HepG2 (cell line): ENCODE results near the gene PTPRM.

Experiments used
- ARNT2 ChIP-seq: sonication (generic); formaldehyde crosslinking; IDR thresholded peaks from 2 replicates; pipeline ENCODE4 v1.8.0; 2022; ENCODE audit warnings: mild to moderate bottlenecking, low read depth, missing genetic modification reagents, moderate library complexity
- CTCF ChIP-seq: sonication (generic); formaldehyde crosslinking; IDR thresholded peaks from 2 replicates; pipeline ENCODE4 v1.5.0; 2020; ENCODE audit warnings: mild to moderate bottlenecking, missing genetic modification reagents, moderate library complexity
- EZH2 ChIP-seq: conservative IDR thresholded peaks from 2 replicates; pipeline ENCODE4 v1.6.1; 2012; ENCODE audit warnings: mild to moderate bottlenecking, low read depth, low read length, moderate library complexity
- HMGXB4 ChIP-seq, 2 experiments: sonication (generic) in 1 of 2; formaldehyde crosslinking in 1 of 2; IDR thresholded peaks; 2 replicates each; pipeline versions ENCODE4 v1.4.0 to v1.6.1; 2018 to 2020; ENCODE audit warnings: missing genetic modification reagents in 2 of 2, borderline replicate concordance in 1 of 2, low read depth in 1 of 2, mild to moderate bottlenecking in 1 of 2, missing biosample characterization in 1 of 2
- HNF4A ChIP-seq: sonication (generic); formaldehyde crosslinking; IDR thresholded peaks from 2 replicates; pipeline ENCODE4 v1.4.0; 2020; ENCODE audit warnings: missing genetic modification reagents
- MYC ChIP-seq: sonication (generic); formaldehyde crosslinking; IDR thresholded peaks from 2 replicates; pipeline ENCODE4 v1.9.0; 2021; ENCODE audit warnings: missing genetic modification reagents, borderline replicate concordance
- POLR2AphosphoS5 ChIP-seq: IDR thresholded peaks from 2 replicates; pipeline ENCODE4 v1.6.1; 2012; ENCODE audit warnings: low read depth, low read length
- TCF7L2 ChIP-seq: IDR thresholded peaks from 2 replicates; pipeline ENCODE4 v1.6.1; 2011; ENCODE audit warnings: mild to moderate bottlenecking, low read depth, low read length, moderate library complexity
- ZNF275 ChIP-seq: sonication (generic); formaldehyde crosslinking; IDR thresholded peaks from 2 replicates; pipeline ENCODE4 v1.8.0; 2022; ENCODE audit warnings: missing genetic modification reagents, mild to moderate bottlenecking, inconsistent platforms, borderline replicate concordance
- ZNF660 ChIP-seq: sonication (generic); formaldehyde crosslinking; IDR thresholded peaks from 2 replicates; pipeline ENCODE4 v1.5.1; 2020; ENCODE audit warnings: mild to moderate bottlenecking, low read depth, missing genetic modification reagents, borderline replicate concordance
- TF ChIP-seq, protein P1 (sequence below): IDR thresholded peaks from 2 replicates; pipeline ENCODE4 v1.6.1; 2012; ENCODE audit warnings: inconsistent platforms
- TF ChIP-seq, protein P2 (sequence below), 2 experiments: IDR thresholded peaks; 2 replicates each; pipeline ENCODE4 v1.6.1; 2011 to 2012; ENCODE audit warnings: low read length in 2 of 2, borderline replicate concordance in 1 of 2, low read depth in 1 of 2, mild to moderate bottlenecking in 1 of 2, moderate library complexity in 1 of 2

DNA sequence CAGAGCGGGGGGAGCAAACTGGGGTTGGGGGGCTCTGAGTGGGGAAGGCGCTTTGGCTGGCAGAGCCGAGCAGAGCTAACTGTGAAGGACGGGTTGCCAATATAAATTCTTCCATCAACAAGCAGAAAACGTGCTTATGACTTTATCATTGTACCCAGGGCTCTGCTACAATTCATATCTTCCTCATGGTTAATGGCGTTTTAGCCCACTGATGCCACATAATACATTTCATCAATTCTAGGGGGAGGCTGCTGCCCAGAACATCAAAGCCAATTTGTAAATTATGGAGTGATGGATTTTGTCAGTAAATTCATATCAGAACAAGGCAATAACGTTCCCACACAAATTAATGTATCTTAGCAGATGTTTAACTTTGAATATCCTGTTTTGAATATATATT lies 866.7 kb downstream of the PTPRM start:
- no peak for TF ChIP-seq POLR2AphosphoS5
- TF ChIP-seq ARNT2 (CRISPR knock-in tag), result no peak
- TF ChIP-seq CTCF, result no peak
- no peak for TF ChIP-seq HMGXB4 (CRISPR knock-in tag; IDR thresholded peaks at IDR 0.05; ENCODE audit: borderline replicate concordance in 1 of 2, low read depth in 1 of 2)
- TF ChIP-seq MYC (CRISPR knock-in tag), result no peak
- TF ChIP-seq ZNF660, result no peak
- TF ChIP-seq EZH2, result no peak
- TF ChIP-seq ZNF275, result no peak
- TF ChIP-seq, protein P1, sequence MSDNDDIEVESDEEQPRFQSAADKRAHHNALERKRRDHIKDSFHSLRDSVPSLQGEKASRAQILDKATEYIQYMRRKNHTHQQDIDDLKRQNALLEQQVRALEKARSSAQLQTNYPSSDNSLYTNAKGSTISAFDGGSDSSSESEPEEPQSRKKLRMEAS, result no peak
- TF ChIP-seq, protein P2, sequence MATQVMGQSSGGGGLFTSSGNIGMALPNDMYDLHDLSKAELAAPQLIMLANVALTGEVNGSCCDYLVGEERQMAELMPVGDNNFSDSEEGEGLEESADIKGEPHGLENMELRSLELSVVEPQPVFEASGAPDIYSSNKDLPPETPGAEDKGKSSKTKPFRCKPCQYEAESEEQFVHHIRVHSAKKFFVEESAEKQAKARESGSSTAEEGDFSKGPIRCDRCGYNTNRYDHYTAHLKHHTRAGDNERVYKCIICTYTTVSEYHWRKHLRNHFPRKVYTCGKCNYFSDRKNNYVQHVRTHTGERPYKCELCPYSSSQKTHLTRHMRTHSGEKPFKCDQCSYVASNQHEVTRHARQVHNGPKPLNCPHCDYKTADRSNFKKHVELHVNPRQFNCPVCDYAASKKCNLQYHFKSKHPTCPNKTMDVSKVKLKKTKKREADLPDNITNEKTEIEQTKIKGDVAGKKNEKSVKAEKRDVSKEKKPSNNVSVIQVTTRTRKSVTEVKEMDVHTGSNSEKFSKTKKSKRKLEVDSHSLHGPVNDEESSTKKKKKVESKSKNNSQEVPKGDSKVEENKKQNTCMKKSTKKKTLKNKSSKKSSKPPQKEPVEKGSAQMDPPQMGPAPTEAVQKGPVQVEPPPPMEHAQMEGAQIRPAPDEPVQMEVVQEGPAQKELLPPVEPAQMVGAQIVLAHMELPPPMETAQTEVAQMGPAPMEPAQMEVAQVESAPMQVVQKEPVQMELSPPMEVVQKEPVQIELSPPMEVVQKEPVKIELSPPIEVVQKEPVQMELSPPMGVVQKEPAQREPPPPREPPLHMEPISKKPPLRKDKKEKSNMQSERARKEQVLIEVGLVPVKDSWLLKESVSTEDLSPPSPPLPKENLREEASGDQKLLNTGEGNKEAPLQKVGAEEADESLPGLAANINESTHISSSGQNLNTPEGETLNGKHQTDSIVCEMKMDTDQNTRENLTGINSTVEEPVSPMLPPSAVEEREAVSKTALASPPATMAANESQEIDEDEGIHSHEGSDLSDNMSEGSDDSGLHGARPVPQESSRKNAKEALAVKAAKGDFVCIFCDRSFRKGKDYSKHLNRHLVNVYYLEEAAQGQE (IDR thresholded peaks at IDR 0.05; ENCODE audit: borderline replicate concordance in 1 of 2, low read depth in 1 of 2, low read length in 2 of 2), result no peak
- no peak for TF ChIP-seq HNF4A (CRISPR knock-in tag)
- TF ChIP-seq TCF7L2, result no peak
